Neuronal stem cell (in vitro differentiated cells): ENCODE measurements around the gene ZNF793.

Experiments
- DNase-seq: peaks from one replicate; pipeline ENCODE4 v3.0.0-alpha.2; 2013; ENCODE audit warnings: low spot score
- H2AFZ ChIP-seq: one replicate; pipeline ENCODE4 v1.6.1; 2013; ENCODE audit warnings: mild to moderate bottlenecking, low read length, inconsistent platforms
- H2AK5ac ChIP-seq: 2 replicates; pipeline ENCODE4 v1.6.1; 2013; ENCODE audit warnings: low read depth, mild to moderate bottlenecking, inconsistent platforms, low read length, moderate library complexity, mixed read lengths
- H2BK120ac ChIP-seq: 2 replicates; pipeline ENCODE4 v1.6.1; 2013; ENCODE audit warnings: low read depth, mild to moderate bottlenecking, inconsistent platforms, low read length, moderate library complexity, mixed read lengths
- H2BK12ac ChIP-seq: one replicate; pipeline ENCODE4 v1.6.1; 2013; ENCODE audit warnings: low read length, inconsistent platforms
- H2BK15ac ChIP-seq: 2 replicates; pipeline ENCODE4 v1.6.1; 2013; ENCODE audit warnings: mild to moderate bottlenecking, low read length, inconsistent platforms, mixed read lengths
- H2BK5ac ChIP-seq: one replicate; pipeline ENCODE4 v1.6.1; 2013; ENCODE audit warnings: inconsistent platforms, mild to moderate bottlenecking, low read length, moderate library complexity
- H3K14ac ChIP-seq: one replicate; pipeline ENCODE4 v1.6.1; 2013; ENCODE audit warnings: low read length, inconsistent platforms
- H3K18ac ChIP-seq: 2 replicates; pipeline ENCODE4 v1.6.1; 2013; ENCODE audit warnings: low read length, inconsistent platforms
- H3K23ac ChIP-seq: 2 replicates; pipeline ENCODE4 v1.6.1; 2013; ENCODE audit warnings: low read depth, mild to moderate bottlenecking, mixed read lengths, low read length, inconsistent platforms; ENCODE audit not compliant: poor library complexity
- H3K27ac ChIP-seq: replicated peaks from 3 replicates; pipeline ENCODE4 v1.5.1; 2013; ENCODE audit warnings: low read length, inconsistent platforms
- H3K27me3 ChIP-seq, 3 experiments: 2 replicates each; pipeline ENCODE4 v1.6.1; 2013; ENCODE audit warnings: low read length in 3 of 3, mild to moderate bottlenecking in 2 of 3, inconsistent platforms in 1 of 3, low read depth in 1 of 3, mixed read lengths in 1 of 3, moderate library complexity in 1 of 3; ENCODE audit not compliant: control insufficient read depth in 3 of 3, insufficient read depth in 3 of 3
- H3K36me3 ChIP-seq, 2 donors: replicated peaks in 1 of 2; 2 replicates each; pipeline ENCODE4 v1.6.1; 2013; ENCODE audit warnings: low read length in 2 of 2; ENCODE audit not compliant: control insufficient read depth in 2 of 2, insufficient read depth in 2 of 2
- H3K4ac ChIP-seq: 2 replicates; pipeline ENCODE4 v1.6.1; 2013; ENCODE audit warnings: inconsistent platforms, mild to moderate bottlenecking, low read length, moderate library complexity
- H3K4me1 ChIP-seq, 2 donors: 1 replicate in 1 of 2; 2 replicates in 1 of 2; pipeline ENCODE4 v1.6.1; 2013; ENCODE audit warnings: low read length in 2 of 2, low read depth in 1 of 2; ENCODE audit not compliant: control insufficient read depth in 2 of 2, insufficient read depth in 1 of 2
- H3K4me2 ChIP-seq: one replicate; pipeline ENCODE4 v1.6.1; 2013; ENCODE audit warnings: mild to moderate bottlenecking, low read length, inconsistent platforms; ENCODE audit not compliant: insufficient read depth, poor library complexity, severe bottlenecking
- H3K4me3 ChIP-seq, 2 donors: 2 replicates each; pipeline ENCODE4 v1.5.1; 2013; ENCODE audit warnings: low read length in 2 of 2, mild to moderate bottlenecking in 2 of 2, inconsistent platforms in 1 of 2, moderate library complexity in 1 of 2
- H3K79me1 ChIP-seq: one replicate; pipeline ENCODE4 v1.6.1; 2013; ENCODE audit warnings: low read depth, mild to moderate bottlenecking, inconsistent platforms, low read length, moderate library complexity
- H3K9ac ChIP-seq: one replicate; pipeline ENCODE4 v1.6.1; 2013; ENCODE audit warnings: mild to moderate bottlenecking, low read depth, low read length, inconsistent platforms; ENCODE audit not compliant: poor library complexity
- H3K9me3 ChIP-seq, 2 donors: replicated peaks in 1 of 2; 2 replicates each; pipeline versions ENCODE3 to v1.6.1; 2013; ENCODE audit warnings: low read length in 2 of 2, mild to moderate bottlenecking in 2 of 2, inconsistent platforms in 1 of 2, low read depth in 1 of 2, mixed read lengths in 1 of 2, moderate library complexity in 1 of 2; ENCODE audit not compliant: control insufficient read depth in 2 of 2, insufficient read depth in 1 of 2
- H4K8ac ChIP-seq: one replicate; pipeline ENCODE4 v1.6.1; 2013; ENCODE audit warnings: low read depth, mild to moderate bottlenecking, inconsistent platforms, low read length, moderate library complexity
- H4K91ac ChIP-seq: one replicate; pipeline ENCODE4 v1.6.1; 2013; ENCODE audit warnings: low read length, low read depth, mild to moderate bottlenecking, inconsistent platforms; ENCODE audit not compliant: poor library complexity
- WGBS, 2 donors: extraction: QIAGEN DNeasy Blood & Tissue Kit; methylation state at CpG; one replicate each; pipeline ENCODE4 v1.1.7; 2013; ENCODE audit warnings: missing lambda C conversion rate in 2 of 2, mixed read lengths in 1 of 2; ENCODE audit not compliant: insufficient read length in 2 of 2, insufficient replicate concordance in 1 of 2; ENCODE audit errors: extremely low coverage in 2 of 2; 5-methylcytosine and 5-hydroxymethylcytosine counted together

ZNF793 gene

GRCh38 chr19:37565370-37565669 lies 58.6 kb downstream of the ZNF793 start:
- peaks cover 4 to 14% of the 10 kb centered on the region in 2 donors for H3K36me3 ChIP-seq
- no peak overlapping the region for H3K23ac ChIP-seq
- no peak overlapping the region for H3K27ac ChIP-seq
- H3K14ac ChIP-seq = no peak overlapping the region
- no peaks in the 10 kb centered on the region for H3K79me1 ChIP-seq
- no peak overlapping the region for H4K8ac ChIP-seq
- no peak overlapping the region for H3K18ac ChIP-seq
- H2BK12ac ChIP-seq = no peak overlapping the region
- no peak overlapping the region for H3K4me3 ChIP-seq
- no peak overlapping the region for H2BK15ac ChIP-seq
- H4K91ac ChIP-seq = no peak overlapping the region
- H3K9me3 ChIP-seq = peaks cover 34 to 96% of the 10 kb centered on the region in 2 donors
- no peak for DNase-seq
- H2AK5ac ChIP-seq = no peak overlapping the region
- H2BK120ac ChIP-seq = no peak overlapping the region
- no peaks in the 10 kb centered on the region for H3K4me1 ChIP-seq
- no peak overlapping the region for H2AFZ ChIP-seq
- H3K27me3 ChIP-seq = no peaks in the 10 kb centered on the region
- H3K9ac ChIP-seq = no peak overlapping the region
- H3K4me2 ChIP-seq = no peak overlapping the region
- no peak overlapping the region for H3K4ac ChIP-seq
- no peak overlapping the region for H2BK5ac ChIP-seq

- peaks cover 18 to 75% of the 10 kb centered on the region in 2 donors for H3K9me3 ChIP-seq
Observed at GRCh38 chr19:37572203-37572602, 65.5 kb downstream of the ZNF793 start.

GRCh38 chr19:37583340-37583739 lies 76.6 kb downstream of the ZNF793 start:
- no peak overlapping the region for H3K4me2 ChIP-seq
- no peak overlapping the region for H3K18ac ChIP-seq
- no peaks in the 10 kb centered on the region for H3K27me3 ChIP-seq
- no peak overlapping the region for H2AK5ac ChIP-seq
- no peak overlapping the region for H2BK12ac ChIP-seq
- no peaks in the 10 kb centered on the region for H3K4me1 ChIP-seq
- H3K9ac ChIP-seq = no peak overlapping the region
- DNase-seq = no peak
- H2BK15ac ChIP-seq = no peak overlapping the region
- H3K36me3 ChIP-seq = peaks cover 21 to 57% of the 10 kb centered on the region in 2 donors
- WGBS, 2 donors = no CpG with 5 or more reads among the region's 2 CpGs
- H2BK120ac ChIP-seq = no peak overlapping the region
- no peak overlapping the region for H3K4ac ChIP-seq
- H3K4me3 ChIP-seq = no peak overlapping the region
- no peak overlapping the region for H2AFZ ChIP-seq
- H3K14ac ChIP-seq = no peak overlapping the region
- H3K9me3 ChIP-seq = peaks cover 33 to 86% of the 10 kb centered on the region in 2 donors
- peaks cover 3% of the 10 kb centered on the region for H3K79me1 ChIP-seq
- no peak overlapping the region for H4K91ac ChIP-seq
- no peak overlapping the region for H3K27ac ChIP-seq
- no peak overlapping the region for H2BK5ac ChIP-seq
- no peak overlapping the region for H3K23ac ChIP-seq
- H4K8ac ChIP-seq = no peak overlapping the region

More at GRCh38 chr19:37572203-37572602, 65.5 kb downstream of the ZNF793 start:
- Histone ChIP-seq H3K14ac (no peak overlapping the region), H3K4me3 (no peak overlapping the region), H3K9ac (no peak overlapping the region), H3K23ac (no peak overlapping the region), H3K36me3 (peaks cover 0 to 4% of the 10 kb centered on the region in 2 donors), H2AFZ (no peak overlapping the region), H3K4me2 (no peak overlapping the region), H3K4me1 (no peaks in the 10 kb centered on the region), H2BK12ac (no peak overlapping the region), H4K91ac (no peak overlapping the region), H2BK120ac (no peak overlapping the region), H4K8ac (no peak overlapping the region), H2AK5ac (no peak overlapping the region), H3K4ac (no peak overlapping the region), H3K18ac (no peak overlapping the region), H3K79me1 (no peaks in the 10 kb centered on the region), H2BK15ac (no peak overlapping the region), H3K27ac (no peak overlapping the region), H3K27me3 (no peaks in the 10 kb centered on the region), H2BK5ac (no peak overlapping the region)
- DNase-seq = no peak
